GM12878 (cell line): ENCODE data around the gene UBAP2. TPM values are rescaled to one million over a fixed set of nuclear protein-coding genes. Genes with fewer than 3 reads are reported as not detected.

Experiments used
- ATAC-seq: fragments of 200-7000 bp; cut with Tn5 transposase; 3 replicates; pipeline ENCODE4 v1.9.1; 2020; ENCODE audit warnings: mild to moderate bottlenecking, moderate library complexity
- BruUV-seq: library from RNA; stranded (reverse); fragments of 400-500 nt; replicated peaks from 2 replicates; lab custom pipeline; 2021; lab: Mats Ljungman, UMichigan
- CTCF ChIA-PET: fragments of 300-600 bp; sonication (Branson Sonifier 250); formaldehyde crosslinking; extraction: SDS; loops from one replicate; lab custom pipeline; 2021; ENCODE audit warnings: inconsistent platforms; lab: Yijun Ruan, JAX
- POLR2A ChIA-PET: fragments of 350-600 bp; formaldehyde crosslinking; extraction: SDS; loops from one replicate; lab custom pipeline; 2021; ENCODE audit warnings: inconsistent platforms; lab: Charles Lee
- RAD21 ChIA-PET: fragments of 300-600 bp; sonication (Branson Sonifier 250); formaldehyde crosslinking; loops from one replicate; lab custom pipeline; 2023; ENCODE audit warnings: antibody characterized with exemption; ENCODE audit not compliant: unreplicated experiment; lab: Charles Lee
- SMC1A ChIA-PET: fragments of 300-600 bp; sonication (Branson Sonifier 250); formaldehyde crosslinking; loops from one replicate; lab custom pipeline; 2023; ENCODE audit not compliant: unreplicated experiment, uncharacterized antibody; lab: Charles Lee
- DNase-seq: peaks from one replicate; pipeline ENCODE4 v3.0.0-alpha.2; 2011; ENCODE audit warnings: low read depth, low spot score
- FAIRE-seq: peaks from 3 replicates; lab custom pipeline; 2011; peaks lifted over from hg19 to GRCh38; lab: Jason Lieb, UNC
- H2AFZ ChIP-seq: 2 replicates; pipeline ENCODE4 v1.6.0; 2011; ENCODE audit warnings: low read depth, low read length, control low read depth; ENCODE audit not compliant: control insufficient read depth
- H3K27ac ChIP-seq: 2 replicates; pipeline ENCODE4 v1.5.1; 2011; ENCODE audit warnings: control low read depth; ENCODE audit not compliant: control insufficient read depth, insufficient read depth
- H3K27me3 ChIP-seq, 2 experiments: replicated peaks in 1 of 2; 2 replicates each; pipeline versions ENCODE4 v1.6.0 to v1.6.1; 2011; ENCODE audit warnings: low read length in 1 of 2; ENCODE audit not compliant: control insufficient read depth in 2 of 2, insufficient read depth in 2 of 2
- H3K36me3 ChIP-seq, 2 experiments: 2 replicates each; pipeline ENCODE4 v1.5.1; 2011; ENCODE audit warnings: low read length in 1 of 2; ENCODE audit not compliant: control insufficient read depth in 2 of 2, insufficient read depth in 2 of 2
- H3K4me1 ChIP-seq: 2 replicates; pipeline ENCODE4 v1.6.1; 2011; ENCODE audit warnings: mild to moderate bottlenecking, low read length, moderate library complexity, mixed read lengths; ENCODE audit not compliant: control insufficient read depth, insufficient read depth
- H3K4me2 ChIP-seq: 2 replicates; pipeline ENCODE4 v1.6.0; 2011; ENCODE audit warnings: control low read depth; ENCODE audit not compliant: control insufficient read depth, insufficient read depth
- H3K4me3 ChIP-seq: fragments of 200-600 bp; sonication (generic); 2 replicates; pipeline ENCODE4 v1.5.1; 2016
- H3K79me2 ChIP-seq: 2 replicates; pipeline ENCODE4 v1.6.0; 2011; ENCODE audit warnings: low read length; ENCODE audit not compliant: control insufficient read depth, insufficient read depth
- H3K9ac ChIP-seq: 2 replicates; pipeline ENCODE4 v1.8.0; 2011; ENCODE audit warnings: low read length, control low read depth, mixed read lengths; ENCODE audit not compliant: control insufficient read depth, insufficient read depth
- H3K9me3 ChIP-seq: replicated peaks from 3 replicates; pipeline ENCODE4 v1.5.1; 2011; ENCODE audit warnings: mild to moderate bottlenecking, low read length; ENCODE audit not compliant: control insufficient read depth, insufficient read depth
- H4K20me1 ChIP-seq: 2 replicates; pipeline ENCODE4 v1.6.0; 2011; ENCODE audit not compliant: control insufficient read depth, insufficient read depth
- CHD1 ChIP-seq: IDR thresholded peaks from 2 replicates; pipeline ENCODE4 v1.6.1; 2012; ENCODE audit warnings: low read depth, low read length, improper control_type of control experiment
- CHD4 ChIP-seq: fragments of 200-600 bp; sonication (generic); IDR thresholded peaks from 2 replicates; pipeline ENCODE4 v1.6.1; 2016; ENCODE audit warnings: mild to moderate bottlenecking
- HDAC2 ChIP-seq: fragments of 200-600 bp; sonication (generic); IDR thresholded peaks from 2 replicates; pipeline ENCODE4 v1.6.1; 2017
- NFYB ChIP-seq: IDR thresholded peaks from 2 replicates; pipeline ENCODE4 v1.6.1; 2011; ENCODE audit warnings: low read depth, mild to moderate bottlenecking, low read length, improper control_type of control experiment, moderate library complexity; ENCODE audit not compliant: insufficient read depth
- PML ChIP-seq: IDR thresholded peaks from 2 replicates; pipeline ENCODE4 v1.6.1; 2012; ENCODE audit warnings: low read length, inconsistent platforms
- RCOR1 ChIP-seq: conservative IDR thresholded peaks from 2 replicates; pipeline ENCODE4 v1.6.1; 2012; ENCODE audit warnings: low read depth, low read length, improper control_type of control experiment
- RFX5 ChIP-seq: IDR thresholded peaks from 2 replicates; pipeline ENCODE4 v1.6.1; 2011; ENCODE audit warnings: low read depth, low read length, improper control_type of control experiment
- YBX1 ChIP-seq: fragments of 450-650 bp; IDR thresholded peaks from 2 replicates; pipeline ENCODE4 v1.6.1; 2016; ENCODE audit warnings: antibody characterized with exemption
- WGBS: methylation state at CpG from one replicate; pipeline ENCODE4 v1.1.6; 2016; ENCODE audit warnings: low lambda C conversion rate; ENCODE audit not compliant: insufficient replicate concordance, insufficient coverage; ENCODE audit errors: missing lambda C conversion rate; 5-methylcytosine and 5-hydroxymethylcytosine counted together
- in situ Hi-C: fragments of 300-500 bp; cut with MboI; formaldehyde crosslinking; loops from 9 replicates; pipeline ENCODE4 v1.14.3; 2018; ENCODE audit warnings: mixed read lengths
- intact Hi-C: fragments of 100-400 bp; cut with micrococcal nuclease; formaldehyde crosslinking; loops from one replicate; pipeline ENCODE4 v1.14.2; 2022; ENCODE audit not compliant: unreplicated experiment
- polyA plus RNA-seq, 11 experiments: library from polyadenylated mRNA; depleted of rRNA in 4 of 11; unstranded in 6 of 11; stranded (reverse) in 5 of 11; fragments of >200 nt; fragmentation: Nextera tagmentation in 4 of 11; fragmentation: Illumina TruSeq in 1 of 11; extraction: Ambion mirVana in 4 of 11; extraction: Trizol in 1 of 11; gene quantifications; 1 replicate in 1 of 11; 2 replicates in 10 of 11; pipeline versions ENCODE4 v1.2.1 to v1.2.3, GENCODE V29; 2011 to 2016; ENCODE audit warnings: inconsistent platforms in 2 of 11, missing spikeins in 2 of 11, low read depth in 1 of 11
- total RNA-seq, 4 experiments: library from RNA; depleted of rRNA in 3 of 4; stranded (reverse); fragments of >200 nt in 3 of 4; fragmentation: Illumina TruSeq in 1 of 4; extraction: Trizol in 1 of 4; gene quantifications; 2 replicates each; pipeline versions ENCODE4 v1.2.1 to v1.2.3, GENCODE V29; 2013 to 2021
- TF ChIP-seq, protein P1 (sequence below): IDR thresholded peaks from 2 replicates; pipeline ENCODE4 v1.6.1; 2012; ENCODE audit warnings: improper control_type of control experiment, low read depth, low read length; ENCODE audit not compliant: insufficient replicate concordance
- TF ChIP-seq, protein P2 (sequence below): fragments of 450-650 bp; IDR thresholded peaks from 2 replicates; pipeline ENCODE4 v1.6.1; 2018; ENCODE audit warnings: mild to moderate bottlenecking, low read depth, moderate library complexity; ENCODE audit not compliant: partially characterized antibody
- TF ChIP-seq, protein P3 (sequence below): fragments of 450-650 bp; IDR thresholded peaks from 2 replicates; pipeline ENCODE4 v1.6.1; 2017; ENCODE audit warnings: antibody characterized with exemption, mild to moderate bottlenecking, moderate library complexity
- TF ChIP-seq, protein P4 (sequence below): IDR thresholded peaks from 2 replicates; pipeline ENCODE4 v1.6.1; 2012; ENCODE audit warnings: low read depth, low read length, improper control_type of control experiment

Gene UBAP2
- total and polyA plus RNA-seq, 10 of the 15 experiments (the other 5 are each of a cell fraction or from before 2014, with no cell fraction given) = 8.5 to 48.2 (median 28.1) TPM

DNA sequence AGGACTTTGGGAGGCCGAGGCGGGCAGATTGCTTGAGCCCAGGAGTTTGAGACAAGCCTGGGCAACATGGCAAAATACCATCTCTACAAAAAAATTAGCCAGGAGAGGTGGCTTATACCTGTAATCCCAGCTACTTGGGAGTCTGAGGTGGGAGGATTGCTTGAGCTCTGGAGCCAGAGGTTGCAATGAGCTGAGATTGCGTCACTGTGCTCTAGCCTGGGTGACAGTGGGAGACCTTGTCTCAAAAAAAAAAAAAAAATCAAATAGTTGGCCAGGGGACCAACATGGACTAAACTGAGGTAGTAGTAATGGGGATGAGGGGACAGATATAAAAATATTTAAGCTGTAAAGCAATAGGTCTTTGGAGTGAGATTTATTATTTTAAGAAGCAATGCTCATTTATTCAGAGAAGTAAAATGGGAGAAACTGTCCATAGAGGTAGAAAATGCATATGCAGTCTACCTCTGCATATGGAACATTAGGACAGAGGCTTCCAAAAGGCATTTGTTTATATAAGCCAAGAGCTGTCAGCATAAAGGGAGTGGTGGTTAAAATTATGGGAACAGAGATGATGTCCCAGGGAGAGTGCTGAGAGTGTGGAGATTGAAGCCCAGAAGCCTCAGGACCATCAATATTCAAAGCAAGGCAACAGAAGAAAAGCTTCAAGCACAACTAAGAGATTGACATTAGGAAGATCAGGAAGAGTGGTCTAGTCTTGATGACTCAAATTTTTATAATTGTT, 133.6 kb downstream of the UBAP2 start:
- ChIA-PET CTCF (interaction anchor here (1.1 kb wide), 1 partner anchor 101 kb away, joined by 3 read pairs; no protein-coding TSS in a partner anchor), POLR2A (interaction anchor here (0.6 kb wide), 1 partner anchor 18 kb away, joined by 4 read pairs; no protein-coding TSS in a partner anchor), SMC1A (no interaction called here), RAD21 (no interaction called here)
- intact Hi-C loops = no loop called here
- in situ Hi-C loops = no loop called here
- no peak overlapping the region for H3K9ac ChIP-seq
- no peak overlapping the region for H3K4me2 ChIP-seq
- no peak for FAIRE-seq
- H3K27ac ChIP-seq = no peak overlapping the region
- no TSS peak for BruUV-seq
- WGBS = 86% methylated on average over 3 of the region's 3 CpGs
- H3K27me3 ChIP-seq = no peaks in the 10 kb centered on the region
- H4K20me1 ChIP-seq = no peaks in the 10 kb centered on the region
- no peak for ATAC-seq
- H3K36me3 ChIP-seq = peaks cover 12 to 27% of the 10 kb centered on the region in 2 experiments
- H3K4me1 ChIP-seq = no peaks in the 10 kb centered on the region
- no peak overlapping the region for H3K4me3 ChIP-seq
- DNase-seq = no peak
- H2AFZ ChIP-seq = no peak overlapping the region
- no peaks in the 10 kb centered on the region for H3K9me3 ChIP-seq
- H3K79me2 ChIP-seq = no peaks in the 10 kb centered on the region
- no peak for TF ChIP-seq PML
- TF ChIP-seq, protein P1, sequence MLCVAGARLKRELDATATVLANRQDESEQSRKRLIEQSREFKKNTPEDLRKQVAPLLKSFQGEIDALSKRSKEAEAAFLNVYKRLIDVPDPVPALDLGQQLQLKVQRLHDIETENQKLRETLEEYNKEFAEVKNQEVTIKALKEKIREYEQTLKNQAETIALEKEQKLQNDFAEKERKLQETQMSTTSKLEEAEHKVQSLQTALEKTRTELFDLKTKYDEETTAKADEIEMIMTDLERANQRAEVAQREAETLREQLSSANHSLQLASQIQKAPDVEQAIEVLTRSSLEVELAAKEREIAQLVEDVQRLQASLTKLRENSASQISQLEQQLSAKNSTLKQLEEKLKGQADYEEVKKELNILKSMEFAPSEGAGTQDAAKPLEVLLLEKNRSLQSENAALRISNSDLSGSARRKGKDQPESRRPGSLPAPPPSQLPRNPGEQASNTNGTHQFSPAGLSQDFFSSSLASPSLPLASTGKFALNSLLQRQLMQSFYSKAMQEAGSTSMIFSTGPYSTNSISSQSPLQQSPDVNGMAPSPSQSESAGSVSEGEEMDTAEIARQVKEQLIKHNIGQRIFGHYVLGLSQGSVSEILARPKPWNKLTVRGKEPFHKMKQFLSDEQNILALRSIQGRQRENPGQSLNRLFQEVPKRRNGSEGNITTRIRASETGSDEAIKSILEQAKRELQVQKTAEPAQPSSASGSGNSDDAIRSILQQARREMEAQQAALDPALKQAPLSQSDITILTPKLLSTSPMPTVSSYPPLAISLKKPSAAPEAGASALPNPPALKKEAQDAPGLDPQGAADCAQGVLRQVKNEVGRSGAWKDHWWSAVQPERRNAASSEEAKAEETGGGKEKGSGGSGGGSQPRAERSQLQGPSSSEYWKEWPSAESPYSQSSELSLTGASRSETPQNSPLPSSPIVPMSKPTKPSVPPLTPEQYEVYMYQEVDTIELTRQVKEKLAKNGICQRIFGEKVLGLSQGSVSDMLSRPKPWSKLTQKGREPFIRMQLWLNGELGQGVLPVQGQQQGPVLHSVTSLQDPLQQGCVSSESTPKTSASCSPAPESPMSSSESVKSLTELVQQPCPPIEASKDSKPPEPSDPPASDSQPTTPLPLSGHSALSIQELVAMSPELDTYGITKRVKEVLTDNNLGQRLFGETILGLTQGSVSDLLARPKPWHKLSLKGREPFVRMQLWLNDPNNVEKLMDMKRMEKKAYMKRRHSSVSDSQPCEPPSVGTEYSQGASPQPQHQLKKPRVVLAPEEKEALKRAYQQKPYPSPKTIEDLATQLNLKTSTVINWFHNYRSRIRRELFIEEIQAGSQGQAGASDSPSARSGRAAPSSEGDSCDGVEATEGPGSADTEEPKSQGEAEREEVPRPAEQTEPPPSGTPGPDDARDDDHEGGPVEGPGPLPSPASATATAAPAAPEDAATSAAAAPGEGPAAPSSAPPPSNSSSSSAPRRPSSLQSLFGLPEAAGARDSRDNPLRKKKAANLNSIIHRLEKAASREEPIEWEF = no peak
- no peak for TF ChIP-seq CHD1
- TF ChIP-seq, protein P2, sequence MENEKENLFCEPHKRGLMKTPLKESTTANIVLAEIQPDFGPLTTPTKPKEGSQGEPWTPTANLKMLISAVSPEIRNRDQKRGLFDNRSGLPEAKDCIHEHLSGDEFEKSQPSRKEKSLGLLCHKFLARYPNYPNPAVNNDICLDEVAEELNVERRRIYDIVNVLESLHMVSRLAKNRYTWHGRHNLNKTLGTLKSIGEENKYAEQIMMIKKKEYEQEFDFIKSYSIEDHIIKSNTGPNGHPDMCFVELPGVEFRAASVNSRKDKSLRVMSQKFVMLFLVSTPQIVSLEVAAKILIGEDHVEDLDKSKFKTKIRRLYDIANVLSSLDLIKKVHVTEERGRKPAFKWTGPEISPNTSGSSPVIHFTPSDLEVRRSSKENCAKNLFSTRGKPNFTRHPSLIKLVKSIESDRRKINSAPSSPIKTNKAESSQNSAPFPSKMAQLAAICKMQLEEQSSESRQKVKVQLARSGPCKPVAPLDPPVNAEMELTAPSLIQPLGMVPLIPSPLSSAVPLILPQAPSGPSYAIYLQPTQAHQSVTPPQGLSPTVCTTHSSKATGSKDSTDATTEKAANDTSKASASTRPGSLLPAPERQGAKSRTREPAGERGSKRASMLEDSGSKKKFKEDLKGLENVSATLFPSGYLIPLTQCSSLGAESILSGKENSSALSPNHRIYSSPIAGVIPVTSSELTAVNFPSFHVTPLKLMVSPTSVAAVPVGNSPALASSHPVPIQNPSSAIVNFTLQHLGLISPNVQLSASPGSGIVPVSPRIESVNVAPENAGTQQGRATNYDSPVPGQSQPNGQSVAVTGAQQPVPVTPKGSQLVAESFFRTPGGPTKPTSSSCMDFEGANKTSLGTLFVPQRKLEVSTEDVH = no peak
- TF ChIP-seq CHD4 = no peak
- TF ChIP-seq, protein P3, sequence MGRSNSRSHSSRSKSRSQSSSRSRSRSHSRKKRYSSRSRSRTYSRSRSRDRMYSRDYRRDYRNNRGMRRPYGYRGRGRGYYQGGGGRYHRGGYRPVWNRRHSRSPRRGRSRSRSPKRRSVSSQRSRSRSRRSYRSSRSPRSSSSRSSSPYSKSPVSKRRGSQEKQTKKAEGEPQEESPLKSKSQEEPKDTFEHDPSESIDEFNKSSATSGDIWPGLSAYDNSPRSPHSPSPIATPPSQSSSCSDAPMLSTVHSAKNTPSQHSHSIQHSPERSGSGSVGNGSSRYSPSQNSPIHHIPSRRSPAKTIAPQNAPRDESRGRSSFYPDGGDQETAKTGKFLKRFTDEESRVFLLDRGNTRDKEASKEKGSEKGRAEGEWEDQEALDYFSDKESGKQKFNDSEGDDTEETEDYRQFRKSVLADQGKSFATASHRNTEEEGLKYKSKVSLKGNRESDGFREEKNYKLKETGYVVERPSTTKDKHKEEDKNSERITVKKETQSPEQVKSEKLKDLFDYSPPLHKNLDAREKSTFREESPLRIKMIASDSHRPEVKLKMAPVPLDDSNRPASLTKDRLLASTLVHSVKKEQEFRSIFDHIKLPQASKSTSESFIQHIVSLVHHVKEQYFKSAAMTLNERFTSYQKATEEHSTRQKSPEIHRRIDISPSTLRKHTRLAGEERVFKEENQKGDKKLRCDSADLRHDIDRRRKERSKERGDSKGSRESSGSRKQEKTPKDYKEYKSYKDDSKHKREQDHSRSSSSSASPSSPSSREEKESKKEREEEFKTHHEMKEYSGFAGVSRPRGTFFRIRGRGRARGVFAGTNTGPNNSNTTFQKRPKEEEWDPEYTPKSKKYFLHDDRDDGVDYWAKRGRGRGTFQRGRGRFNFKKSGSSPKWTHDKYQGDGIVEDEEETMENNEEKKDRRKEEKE = no peak
- TF ChIP-seq HDAC2 = no peak
- TF ChIP-seq YBX1 = no peak
- no peak for TF ChIP-seq NFYB
- TF ChIP-seq RCOR1 = no peak
- TF ChIP-seq RFX5 = no peak
- TF ChIP-seq, protein P4, sequence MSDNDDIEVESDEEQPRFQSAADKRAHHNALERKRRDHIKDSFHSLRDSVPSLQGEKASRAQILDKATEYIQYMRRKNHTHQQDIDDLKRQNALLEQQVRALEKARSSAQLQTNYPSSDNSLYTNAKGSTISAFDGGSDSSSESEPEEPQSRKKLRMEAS = no peak
